Measurements from ENCODE around the gene NFATC1.

NFATC1 gene

DNA sequence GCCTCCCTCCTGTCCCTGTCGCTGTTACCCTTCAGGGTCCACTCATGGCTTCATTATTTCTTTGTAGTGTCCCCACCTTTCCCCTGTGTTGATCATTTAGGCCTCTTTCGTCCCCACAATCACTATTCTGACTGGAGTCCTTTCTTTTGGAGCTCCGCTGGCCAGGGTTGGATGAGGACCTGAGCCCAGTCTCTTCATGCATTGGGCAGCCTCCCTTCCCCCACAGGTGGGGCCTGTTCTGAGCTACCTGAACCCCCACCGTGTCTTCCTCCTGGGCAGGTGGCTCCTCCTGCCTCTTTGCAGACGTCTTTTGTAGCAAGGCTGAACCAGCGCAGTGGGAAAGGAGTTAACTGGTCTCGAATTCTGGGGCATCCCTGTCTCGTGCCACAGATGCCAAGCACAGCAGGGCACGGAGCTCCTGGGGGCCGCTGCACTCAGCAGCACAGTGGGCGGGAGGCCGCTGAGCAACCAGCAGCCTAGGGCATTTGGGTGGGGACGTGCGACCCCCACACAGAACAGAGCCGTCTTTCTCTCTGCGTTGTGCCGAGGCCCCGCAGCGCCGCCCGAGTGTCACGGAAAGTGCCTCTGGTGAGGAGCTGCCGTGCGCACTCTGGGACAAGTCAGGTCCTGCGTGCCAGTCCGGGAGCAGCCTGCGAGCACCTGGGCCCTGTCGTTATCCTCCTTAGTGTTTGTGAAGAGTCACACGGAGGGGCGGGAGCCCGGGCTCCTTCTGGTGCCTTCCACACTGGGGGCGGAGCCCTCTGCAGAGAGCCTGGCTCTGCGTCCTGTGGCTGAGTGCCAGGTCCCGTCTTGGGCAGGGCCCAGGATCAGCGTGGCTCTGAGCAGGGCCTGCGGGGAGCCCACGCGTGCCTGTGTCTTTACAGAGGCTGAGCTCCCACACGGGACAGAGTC is 130.1 kb downstream of the NFATC1 start:
- no peak for DNase-seq

DNA sequence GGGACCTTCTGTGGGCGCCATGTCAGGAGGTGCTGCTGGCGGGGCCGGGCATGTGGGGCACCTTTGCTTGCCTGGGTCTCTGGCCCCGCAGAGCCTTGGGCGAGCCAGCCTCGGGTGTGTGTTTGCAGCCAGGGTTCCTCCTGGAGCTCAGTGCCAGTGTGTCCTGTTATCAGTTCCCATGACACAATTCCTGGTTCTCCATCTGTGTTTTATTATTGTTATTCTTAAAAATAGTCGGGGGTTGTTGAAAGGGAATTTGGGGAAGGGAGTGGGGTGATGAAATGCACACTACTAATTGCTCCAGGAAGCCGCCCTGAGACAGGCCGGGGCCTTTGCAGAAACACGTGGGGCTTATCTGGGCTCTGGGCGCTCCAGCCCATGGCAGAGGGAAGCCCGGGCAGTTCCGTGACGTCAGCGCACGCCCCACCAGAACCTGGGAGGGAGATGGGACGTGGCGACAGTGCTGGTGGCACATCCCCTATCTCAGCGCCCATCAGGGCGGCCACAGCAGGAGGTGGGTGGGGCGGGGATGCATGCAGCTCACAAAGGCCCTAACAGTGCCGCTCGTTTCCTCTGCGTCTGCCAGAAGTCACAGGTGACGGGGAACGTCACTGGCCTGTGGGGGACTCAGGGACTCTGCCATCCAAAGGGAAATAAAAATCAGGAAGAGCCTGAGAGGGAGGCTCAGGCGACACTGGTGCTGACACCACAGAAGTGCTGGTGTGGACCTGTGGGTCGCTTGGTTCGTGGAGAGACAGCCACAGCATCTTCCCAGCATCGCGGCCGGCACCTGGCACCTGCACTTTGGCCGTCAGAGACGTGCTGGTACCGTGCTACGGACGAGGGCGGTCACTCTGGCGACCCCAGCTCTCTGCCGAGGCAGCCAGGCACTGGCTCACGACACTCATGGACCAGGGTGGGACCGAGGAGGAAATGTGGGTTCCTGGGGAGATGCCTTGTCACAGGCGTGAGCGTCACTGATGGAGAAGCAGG is 131.0 kb downstream of the NFATC1 start:
- no peak for DNase-seq

DNA sequence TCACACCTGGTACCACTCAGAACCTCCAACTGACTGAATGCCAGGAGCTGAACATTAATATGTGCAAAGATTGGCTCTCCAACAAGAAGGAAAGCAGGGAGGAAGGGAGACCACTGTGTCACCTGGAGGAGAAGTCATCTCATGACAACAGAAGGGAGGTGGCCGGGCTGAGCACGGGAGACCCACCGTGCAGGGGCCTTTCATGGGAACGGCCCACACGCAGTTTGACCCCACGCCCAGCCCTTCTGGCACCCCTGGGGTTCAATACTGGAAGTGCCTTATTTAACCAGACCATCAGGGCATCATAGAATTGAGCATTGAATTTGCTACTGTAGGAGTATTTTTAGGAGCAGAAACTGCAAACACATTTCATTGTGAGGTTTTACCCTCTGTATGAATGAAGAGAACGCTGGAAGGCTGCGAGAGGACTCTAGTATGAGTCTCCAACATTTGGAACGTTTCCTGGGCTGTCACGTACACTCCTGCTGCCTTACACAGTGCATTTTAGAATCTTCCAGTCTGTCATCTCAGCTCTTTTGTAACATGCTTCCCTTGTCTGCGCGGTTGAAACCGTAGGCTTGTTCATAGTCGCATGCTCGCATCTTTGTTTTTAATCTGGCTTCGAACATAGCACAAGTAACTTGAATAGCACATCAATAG is 132.1 kb downstream of the NFATC1 start:
- no peak for DNase-seq

DNA sequence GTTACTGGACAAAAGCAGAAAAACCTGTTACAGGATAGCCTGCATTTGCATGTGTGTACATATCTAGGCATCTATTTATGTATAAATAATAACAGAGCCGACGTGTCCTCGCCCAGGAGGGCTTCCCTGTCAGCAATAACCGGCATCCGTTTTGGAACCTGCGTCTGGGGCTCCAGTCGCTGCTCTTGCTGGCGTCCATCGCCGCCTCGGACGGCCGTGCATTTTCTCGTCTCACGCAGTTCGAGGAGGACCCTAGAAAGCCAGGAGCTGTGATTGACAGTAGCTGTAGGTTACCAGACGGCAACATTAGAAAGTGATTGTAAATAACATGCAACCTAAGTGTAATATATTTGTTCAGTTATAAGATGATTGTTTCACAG is 132.6 kb downstream of the NFATC1 start:
- no peak for DNase-seq

DNA sequence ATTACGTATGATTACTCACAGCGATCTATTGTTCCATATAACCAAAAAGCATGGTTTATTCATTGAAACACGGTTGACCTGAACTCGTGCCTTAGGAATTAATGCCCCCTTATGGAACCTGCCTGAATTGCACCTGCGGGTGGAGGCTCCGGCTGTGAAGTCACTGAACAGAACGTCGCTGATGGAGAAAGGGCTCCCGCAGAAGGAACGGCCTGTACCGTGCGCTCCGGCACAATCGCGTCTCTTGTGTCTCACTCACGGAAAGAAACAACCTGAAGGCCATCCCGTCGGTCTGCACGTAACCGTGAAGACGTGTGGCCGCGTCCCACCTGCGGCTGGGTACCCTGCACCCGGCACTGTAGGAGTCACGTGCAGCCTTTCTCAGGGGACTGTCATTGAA is 133.1 kb downstream of the NFATC1 start:
- DNase-seq: peak; percentile 53

DNA sequence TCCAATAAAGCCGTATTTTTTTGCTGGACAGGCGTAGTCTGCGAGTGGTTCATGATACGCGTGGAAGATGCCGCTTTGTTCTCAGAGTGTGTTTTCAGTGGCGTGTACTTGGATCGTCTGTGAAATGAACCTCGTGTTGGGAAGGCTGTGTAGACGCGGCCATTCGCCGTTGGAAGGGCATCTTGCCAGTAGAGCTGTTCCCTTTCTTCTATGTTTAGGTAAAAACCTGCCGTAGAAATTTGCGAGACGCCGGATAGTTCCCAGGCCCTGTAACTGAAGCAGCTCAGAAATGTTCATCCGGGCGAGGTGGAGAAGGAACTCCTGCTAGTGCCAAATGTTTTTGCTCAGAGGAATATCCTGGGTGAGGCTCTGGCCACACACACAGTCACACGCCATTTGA is 133.6 kb downstream of the NFATC1 start:
- no peak for DNase-seq

DNA sequence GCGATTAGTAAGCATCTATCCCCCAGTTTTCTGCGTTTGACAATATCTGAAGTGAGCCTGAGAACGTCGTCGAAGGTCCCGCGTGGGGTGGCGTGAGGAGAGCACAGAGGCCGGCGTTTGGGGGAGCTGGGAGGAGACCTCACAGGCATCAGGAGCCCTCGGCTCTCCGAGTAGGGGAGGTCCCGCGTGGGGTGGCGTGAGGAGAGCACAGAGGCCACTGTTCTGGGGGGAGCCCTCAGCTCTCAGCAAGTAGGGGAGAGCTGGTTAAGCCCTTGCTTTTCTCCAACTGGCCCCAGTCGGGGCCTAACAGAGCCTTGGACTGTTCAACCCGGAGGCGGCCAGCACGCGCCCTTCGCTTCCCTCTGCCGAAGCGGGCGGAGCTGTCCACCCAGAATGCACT is 134.3 kb downstream of the NFATC1 start:
- no peak for DNase-seq

DNA sequence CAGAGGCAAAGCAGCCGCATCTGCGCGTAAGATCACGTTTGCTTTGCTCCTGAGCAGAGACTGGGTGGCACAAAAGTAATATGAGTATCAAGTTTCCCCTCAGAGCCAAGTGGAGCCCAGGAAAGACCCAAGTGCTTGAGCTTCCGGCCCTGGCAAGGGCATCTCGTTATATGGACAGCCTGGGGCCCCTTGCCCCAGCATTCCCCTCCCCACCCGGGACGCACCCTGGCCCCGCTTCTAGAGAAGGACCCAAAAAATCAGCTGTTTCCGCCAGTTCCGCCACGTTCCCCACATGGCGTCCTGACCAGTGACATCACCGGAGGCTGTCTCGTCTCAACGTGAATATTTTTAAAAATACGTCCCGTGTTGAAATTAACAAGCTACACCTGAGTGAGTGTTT is 135.1 kb downstream of the NFATC1 start:
- no peak for DNase-seq

DNA sequence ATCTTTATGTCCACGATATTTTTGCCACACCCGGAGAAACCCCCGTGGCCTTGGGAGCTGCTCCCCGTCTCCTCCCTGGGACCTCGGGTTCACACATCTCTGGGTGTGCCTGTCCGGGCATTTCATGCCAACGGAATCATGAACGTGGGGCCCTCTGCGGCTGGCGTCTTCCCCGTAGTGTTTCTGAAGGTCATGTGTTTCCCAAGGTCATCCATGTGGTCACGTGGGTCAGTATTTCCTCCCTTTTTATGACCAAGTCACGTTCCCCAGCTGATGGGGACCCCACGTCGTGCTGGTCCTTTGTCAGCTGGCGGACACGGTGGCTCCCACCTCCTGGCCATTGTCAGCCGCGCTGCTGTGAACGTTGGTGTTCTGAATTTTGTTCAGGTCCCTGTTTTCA is 135.7 kb downstream of the NFATC1 start:
- no peak for DNase-seq

DNA sequence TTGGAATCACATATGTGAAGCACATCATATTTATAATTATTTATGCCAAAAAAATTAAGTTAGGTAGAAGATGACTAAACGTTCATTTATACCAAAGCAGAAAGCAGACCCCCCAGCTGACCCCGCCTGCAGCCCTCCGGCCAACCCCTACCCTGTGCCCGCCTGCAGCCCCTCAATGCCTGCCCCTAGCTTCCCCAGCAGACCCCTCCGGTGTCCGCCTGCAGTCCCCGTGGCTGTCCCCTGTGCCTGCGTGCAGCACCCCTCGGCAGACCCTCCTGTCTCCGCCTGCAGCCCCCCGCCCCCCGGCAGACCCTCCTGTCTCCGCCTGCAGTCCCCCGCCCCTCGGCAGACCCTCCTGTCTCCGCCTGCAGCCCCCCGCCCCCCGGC is 136.2 kb downstream of the NFATC1 start:
- DNase-seq: no peak

DNA sequence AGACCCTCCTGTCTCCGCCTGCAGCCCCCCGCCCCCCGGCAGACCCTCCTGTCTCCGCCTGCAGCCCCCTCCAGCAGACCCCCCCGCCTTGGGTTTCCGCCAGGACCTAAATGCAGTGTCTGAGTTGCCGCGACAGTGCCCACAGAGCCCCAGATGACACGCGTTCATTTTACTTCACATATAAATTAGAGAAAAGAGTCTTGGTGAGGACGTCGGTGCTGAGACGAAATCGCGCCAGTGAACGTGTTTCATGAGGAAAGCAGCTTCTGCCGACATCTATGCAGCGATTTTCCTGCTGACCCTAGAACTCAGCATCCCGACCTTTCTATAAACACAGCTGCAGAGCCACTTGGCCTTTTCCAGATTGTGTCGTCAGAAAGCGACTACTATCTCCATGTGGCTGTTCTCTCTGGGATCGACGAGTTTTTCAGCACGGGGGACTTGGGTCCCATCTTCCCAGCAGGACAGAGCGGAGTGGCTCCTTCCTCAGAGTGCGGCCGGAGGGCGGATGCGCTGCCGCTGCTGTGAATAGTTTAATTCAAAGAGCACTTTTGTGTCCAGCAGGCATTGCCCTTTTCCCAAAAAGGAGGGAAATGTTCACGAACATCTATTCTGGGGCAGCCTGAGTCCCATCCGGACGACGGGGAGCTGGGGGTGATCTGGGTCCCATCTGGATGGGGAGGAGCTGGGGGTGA is 136.7 kb downstream of the NFATC1 start:
- DNase-seq: no peak

DNA sequence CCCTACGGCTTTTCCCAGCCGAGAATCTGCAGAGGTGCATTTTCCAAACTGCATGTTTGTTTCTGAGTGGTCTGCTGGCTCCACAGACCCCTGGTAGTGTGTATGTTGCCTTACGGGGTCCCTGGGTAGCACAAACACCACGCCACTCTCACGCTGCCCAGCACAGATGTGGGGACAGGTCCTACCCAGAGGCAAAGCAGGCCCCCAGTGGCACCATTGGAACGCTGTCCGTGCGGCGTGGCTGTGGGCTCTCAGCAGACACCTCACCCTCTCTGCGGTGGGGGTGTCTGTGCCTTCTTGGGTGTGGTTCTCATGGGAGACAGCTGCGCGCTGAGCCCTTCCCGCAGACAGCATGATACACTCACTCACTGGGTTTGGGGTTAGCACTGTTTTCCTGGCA is 137.4 kb downstream of the NFATC1 start:
- no peak for DNase-seq

DNA sequence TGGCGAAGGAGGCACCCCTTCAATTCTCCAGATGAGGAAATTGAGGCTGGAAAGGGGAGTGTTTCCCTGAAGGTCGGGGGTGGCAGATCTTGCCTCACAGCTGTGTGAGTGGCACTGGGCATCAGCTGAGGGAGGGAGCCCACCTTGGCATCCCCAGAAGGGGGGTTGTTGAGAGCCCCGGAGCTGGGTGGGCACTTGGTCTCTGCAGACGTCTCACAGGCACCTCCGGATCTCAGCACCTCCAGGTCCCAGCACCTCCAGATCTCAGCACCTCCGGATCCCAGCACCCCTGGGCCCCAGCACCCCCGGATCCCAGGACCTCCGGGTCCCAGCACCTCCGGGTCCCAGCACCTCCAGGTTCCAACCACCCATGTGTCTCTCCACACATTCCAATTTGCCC is 137.9 kb downstream of the NFATC1 start:
- no peak for DNase-seq

DNA sequence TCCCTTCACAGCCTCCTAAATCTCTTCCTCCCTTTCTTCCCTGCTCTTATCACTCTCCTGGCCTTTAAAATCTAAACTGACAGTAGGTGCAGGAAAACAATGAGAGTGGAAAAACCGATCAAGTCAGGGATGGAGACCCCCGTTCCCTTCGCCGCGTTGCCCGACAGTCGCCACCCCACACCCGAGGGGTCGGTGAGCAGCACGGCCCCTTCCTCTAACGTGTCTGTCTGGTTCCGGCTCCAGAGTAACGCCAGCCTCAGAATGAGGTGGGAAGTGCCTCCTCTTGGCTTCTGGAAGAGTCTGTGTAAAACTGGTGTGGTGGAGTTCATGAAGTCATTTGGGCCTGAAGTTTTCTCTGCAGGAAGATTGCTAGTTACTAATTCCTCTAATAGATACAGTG is 138.6 kb downstream of the NFATC1 start:
- DNase-seq: no peak

DNA sequence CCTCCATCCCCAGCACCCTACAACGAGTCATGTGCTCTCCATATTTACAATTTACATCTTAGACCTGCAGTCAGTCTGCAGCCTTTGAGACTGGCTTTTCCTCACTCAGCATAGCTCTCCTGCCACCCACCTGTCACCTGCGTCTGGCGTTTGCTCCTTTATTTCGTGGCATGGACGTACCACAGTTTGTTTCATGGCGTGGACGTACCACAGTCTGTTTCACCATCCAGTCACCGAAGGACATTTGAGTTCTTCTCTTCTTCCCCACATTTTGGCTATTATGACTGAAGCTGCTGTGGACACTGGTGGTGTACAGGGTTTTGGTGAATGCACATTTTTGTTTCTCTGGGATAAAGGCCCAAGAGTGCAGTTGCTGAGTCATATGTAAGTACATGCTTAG is 142.0 kb downstream of the NFATC1 start:
- DNase-seq: no peak

DNA sequence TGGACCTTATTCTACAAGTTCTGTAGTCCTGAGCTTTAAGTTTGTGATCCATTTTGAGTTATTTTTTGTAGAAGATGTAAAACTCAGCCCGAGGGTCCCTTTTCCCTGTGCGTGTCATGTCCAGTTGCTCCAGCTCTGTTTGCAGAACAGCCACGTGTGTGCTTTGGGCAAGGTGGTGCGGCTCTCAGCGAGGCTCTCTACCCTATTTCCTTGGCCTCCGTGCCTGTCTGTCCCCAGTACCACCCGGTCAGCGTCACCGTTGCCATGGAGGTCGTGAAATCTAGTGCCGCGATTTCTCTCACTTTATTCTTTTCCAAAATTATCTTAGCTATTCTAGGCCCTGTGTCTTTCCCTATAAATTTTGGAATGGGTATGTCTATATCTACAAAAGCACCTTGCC is 142.9 kb downstream of the NFATC1 start:
- no peak for DNase-seq

DNA sequence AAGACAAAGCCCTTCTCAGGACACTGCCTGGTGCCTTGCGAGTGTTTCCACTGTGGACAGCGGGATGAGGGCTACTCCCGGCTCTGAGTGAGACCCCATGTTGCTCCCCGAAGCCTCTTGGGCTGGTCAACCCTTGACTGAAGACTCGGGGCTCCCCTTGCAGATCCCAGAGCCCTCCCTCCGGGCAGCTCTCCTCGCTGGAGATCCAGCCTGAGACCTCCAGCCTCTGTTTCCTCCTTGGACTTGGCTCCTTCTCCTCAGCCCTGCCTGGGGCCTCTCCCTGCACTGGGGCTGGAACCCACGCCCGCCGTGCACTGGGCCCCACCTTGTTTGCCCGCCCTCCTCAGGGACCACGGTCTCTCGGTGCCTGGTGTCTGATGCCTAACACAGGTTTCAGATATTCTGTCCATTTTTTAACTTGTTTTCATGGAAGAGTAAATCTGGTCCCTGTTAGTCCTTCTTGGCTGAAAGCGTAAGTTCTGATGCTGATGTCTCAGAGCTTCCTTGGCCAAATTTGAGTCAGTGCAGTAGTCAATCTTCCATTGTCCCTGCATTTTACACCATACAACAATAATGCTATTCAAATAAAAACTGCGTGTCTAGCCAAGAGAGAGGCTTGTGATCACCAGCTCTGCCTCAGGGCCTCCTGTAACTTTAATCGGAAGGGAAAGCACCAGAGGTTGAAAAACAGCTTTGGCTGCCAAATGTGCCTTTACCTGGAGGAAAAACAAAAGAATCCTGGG is 144.6 kb downstream of the NFATC1 start:
- no peak for DNase-seq

DNA sequence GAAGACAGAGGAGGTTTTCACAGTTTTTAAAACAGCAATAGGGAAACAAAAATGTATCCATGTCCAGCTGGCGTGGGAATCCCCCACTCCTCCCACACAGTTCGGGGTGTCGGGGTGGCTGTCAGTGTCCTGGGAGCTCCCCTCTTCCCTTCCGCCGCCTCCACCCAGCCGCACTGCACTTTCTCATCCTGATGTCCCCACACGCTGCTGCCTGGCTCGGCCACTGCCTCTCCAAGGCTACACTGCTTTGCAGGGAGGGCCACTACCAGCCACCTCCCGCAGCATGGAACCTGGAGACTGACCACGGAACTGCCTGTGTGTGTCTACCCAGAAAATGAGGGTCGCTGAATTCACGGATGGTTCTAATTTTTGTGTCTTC is 145.2 kb downstream of the NFATC1 start:
- no peak for DNase-seq

DNA sequence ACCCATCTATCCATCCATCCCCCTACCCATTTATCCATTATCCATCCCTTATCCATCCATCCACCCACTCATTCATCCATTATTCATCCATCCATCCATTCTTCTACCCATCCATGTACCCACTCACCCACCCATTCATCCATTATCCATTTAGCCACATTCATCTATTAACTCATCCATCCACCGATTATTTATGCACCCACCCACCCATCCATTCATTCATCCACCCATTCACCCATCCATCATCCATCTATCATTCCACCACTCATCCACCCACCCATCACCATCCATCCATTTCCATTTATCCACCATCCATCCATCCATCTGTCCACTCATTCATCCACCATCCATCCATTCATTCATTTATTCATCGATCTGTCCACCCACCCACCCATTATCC is 146.5 kb downstream of the NFATC1 start:
- no peak for DNase-seq

DNA sequence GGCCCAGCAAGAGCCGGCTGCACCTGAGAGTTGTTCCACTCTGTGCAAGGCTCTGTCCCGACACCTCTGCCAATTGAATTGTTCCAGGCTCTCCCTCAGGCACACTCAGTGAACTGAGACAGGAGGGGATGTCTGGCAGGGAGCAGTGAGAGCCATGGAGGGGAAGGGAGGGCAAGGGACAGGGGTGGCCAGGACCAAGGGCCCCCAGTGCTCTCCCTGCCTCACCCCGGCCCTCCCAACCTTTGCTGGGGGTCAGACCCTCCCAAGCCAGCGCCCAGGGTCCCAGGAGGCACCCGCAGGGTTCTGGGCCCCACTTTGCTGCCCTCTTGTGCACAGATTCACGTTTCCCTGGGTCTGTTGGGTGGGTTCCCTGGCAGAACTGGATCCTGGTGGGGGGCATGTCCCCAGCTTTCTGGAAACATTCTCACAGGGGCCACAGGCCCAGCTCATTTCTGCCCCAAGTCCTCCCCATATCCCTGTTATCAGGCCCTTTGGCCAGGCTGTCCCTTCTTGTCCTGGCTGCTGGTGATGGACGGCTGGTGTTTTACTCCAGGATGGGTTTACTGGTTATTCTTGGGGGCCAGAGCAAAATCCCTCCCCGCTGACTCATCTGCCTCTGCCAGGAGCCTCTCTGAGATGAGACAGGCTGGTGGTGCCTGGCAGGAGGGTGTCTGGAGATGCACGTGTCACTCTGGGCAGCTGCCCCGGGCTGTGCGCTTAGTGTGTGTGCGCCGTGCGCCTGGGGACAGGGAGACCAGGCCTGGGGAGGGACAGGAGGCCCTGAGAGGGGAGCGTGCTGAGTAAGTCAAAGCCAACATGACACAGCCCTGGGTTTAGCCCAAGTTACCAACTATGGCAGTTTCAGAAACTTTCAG is 147.4 kb downstream of the NFATC1 start:
- no peak for DNase-seq

DNA sequence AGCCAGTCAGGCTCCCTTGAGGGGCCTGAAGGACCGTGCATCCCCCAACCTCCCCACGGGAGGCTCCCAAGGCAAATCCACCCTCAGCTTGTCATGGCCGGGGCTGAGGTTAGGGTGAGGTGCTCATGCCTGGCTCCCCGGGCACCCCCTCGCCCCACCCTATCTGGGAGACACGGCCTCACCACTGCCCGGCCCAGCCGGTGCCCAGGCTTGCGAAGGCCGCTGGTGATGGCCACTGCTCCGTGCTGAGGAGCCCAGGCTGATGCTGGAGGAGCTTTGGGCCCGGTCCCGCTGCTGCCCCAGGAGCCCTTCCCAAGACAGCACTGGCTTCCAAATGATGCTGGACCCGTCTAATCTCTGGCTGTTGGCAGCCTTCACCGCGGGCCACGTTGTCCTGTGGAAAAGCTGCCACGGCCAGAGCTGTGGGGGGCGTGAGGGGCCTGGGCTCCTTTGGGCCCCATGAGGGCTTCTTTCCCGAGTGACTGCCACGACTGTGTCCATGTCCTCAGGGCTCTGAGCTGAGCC is 148.2 kb downstream of the NFATC1 start:
- DNase-seq: no peak

All from effector CD8-positive, alpha-beta T cell (primary cell).